GM19397 (cell line): ENCODE results near the gene FAM43A.

Source experiments
- ATAC-seq: cut with Tn5 transposase; IDR thresholded peaks from one replicate; pipeline ENCODE4 v1.9.1; 2021; ENCODE audit warnings: mild to moderate bottlenecking, moderate library complexity; ENCODE audit not compliant: unreplicated experiment

Gene FAM43A

DNA sequence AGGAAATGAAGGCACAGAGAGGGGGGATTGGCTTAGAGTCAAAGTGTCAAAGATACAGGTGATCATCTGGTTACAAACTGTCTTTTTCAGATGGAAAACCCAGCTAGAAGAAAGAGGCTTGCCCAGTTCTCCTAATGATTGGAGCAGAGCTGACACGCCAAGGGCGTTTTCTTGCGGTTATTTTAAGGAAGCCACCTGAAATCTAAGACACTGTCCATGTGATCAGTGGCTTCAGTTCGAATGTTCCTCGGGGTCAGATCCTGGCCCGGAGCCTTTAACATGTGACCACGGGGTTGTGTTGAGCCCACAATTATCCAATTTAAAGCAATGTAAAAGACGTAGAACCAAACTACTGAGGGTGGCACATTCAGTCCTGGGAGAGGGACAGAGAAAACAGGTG is 19.5 kb downstream of the FAM43A start:
- ATAC-seq = no peak

DNA sequence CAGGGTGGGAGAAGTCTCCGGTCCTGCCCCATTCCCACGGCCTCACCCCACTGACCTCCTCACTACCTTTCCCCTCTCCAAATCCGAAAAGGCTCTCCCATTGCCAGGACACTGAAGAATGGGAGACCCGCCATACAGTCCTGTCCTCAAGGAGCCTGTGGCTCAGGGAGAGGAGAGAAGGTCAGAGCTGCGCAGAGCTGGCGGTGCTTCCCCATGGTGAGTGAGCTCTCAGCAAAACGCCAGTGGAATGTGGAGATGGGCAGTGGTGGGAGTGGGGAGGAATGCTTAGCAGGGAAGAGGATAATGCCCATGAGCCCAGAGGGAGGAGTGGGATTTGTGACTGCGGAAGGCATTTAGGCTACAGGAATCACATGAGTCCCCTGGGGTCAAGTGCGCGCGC is 20.1 kb downstream of the FAM43A start:
- ATAC-seq = no peak

- ATAC-seq = no peak
Measured at GRCh38 chr3:194707147-194707540, 21.5 kb downstream of the FAM43A start.

- no peak for ATAC-seq
Measured at GRCh38 chr3:194711286-194711685, 25.6 kb downstream of the FAM43A start.

DNA sequence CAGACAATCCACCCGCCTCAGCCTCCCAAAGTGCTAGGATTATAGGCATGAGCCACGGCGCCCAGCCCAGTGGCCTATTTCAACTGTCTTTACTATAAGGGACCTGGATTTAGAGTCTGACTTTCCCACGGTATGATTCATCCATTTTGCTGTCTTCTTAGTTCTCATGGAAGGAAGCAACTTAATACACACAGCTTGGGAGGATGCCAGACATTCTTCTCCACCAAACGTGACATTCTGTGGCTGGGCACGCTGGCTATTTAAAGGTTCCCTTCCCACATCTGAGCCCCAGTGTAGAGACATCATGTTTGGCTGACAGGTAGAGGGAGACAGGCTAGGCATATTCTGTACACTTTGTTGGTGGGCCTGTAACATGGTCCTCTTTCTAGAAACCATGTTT is 26.2 kb downstream of the FAM43A start:
- ATAC-seq = no peak

GRCh38 chr3:194713299-194714136 is 27.8 kb downstream of the FAM43A start:
- no peak for ATAC-seq

DNA sequence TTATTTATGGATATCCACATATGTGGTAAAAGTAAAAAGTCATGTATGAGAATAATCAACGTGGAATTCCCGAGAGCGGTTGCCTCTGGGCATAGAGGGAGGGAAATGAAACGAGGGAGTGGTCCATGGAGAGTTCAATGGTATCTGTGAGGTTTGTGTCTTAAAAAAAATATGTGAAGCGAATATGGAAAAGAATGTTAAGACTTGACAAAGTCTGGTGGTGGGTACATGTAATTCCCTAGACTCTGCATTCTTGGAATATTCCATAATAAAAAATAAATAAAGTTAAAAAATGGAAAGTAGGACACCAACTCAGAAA is 28.4 kb downstream of the FAM43A start:
- no peak for ATAC-seq

- no peak for ATAC-seq
Measured at GRCh38 chr3:194714564-194714963, 28.9 kb downstream of the FAM43A start.

- ATAC-seq = no peak
Measured at GRCh38 chr3:194715022-194715800, 29.5 kb downstream of the FAM43A start.

DNA sequence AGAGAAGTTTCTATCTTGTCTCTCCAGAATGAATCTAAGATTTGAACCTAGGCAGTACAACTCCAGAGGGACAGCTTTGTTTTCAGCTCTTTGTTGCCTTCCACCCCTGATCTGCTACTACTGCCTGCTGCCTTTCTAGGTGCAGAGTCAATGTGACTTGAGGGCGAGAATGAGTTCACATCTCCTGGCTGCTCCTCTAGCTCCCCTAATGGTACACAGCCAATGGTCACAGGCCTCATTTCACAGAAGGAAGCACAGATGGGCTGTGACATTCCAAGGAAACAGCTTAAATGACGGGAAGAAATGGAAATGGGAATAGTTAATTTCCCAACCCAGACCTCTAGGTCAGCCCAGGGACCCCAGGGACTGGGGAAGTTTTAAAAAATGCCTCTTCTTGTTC is 32.4 kb downstream of the FAM43A start:
- ATAC-seq = no peak

GRCh38 chr3:194720048-194720447 is 34.4 kb downstream of the FAM43A start:
- ATAC-seq = no peak

- ATAC-seq = no peak
Measured at GRCh38 chr3:194723846-194724618, 38.3 kb downstream of the FAM43A start.

- no peak for ATAC-seq
Measured at GRCh38 chr3:194725346-194725745, 39.7 kb downstream of the FAM43A start.

GRCh38 chr3:194727435-194728128 is 41.9 kb downstream of the FAM43A start:
- ATAC-seq = no peak

DNA sequence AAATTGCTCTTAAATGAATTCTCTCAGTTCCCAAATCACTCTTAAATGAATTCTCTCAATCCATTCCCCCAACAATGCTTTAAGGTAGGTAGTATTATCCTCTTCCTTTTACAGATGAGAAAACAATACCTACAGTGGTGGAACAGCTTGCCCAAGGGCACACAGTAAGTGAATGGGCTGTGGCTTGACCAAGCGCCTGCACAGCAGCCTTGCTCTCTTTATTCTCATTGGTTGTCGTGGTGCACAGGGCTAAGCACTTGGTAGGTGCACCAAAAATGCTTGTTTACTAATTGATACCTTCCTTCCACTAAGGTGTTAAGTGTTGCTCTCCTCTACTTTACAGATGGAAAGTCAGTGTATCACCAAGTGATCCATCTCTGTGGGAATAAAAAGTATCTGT is 43.3 kb downstream of the FAM43A start:
- ATAC-seq = no peak

- ATAC-seq = no peak
Measured at GRCh38 chr3:194730365-194730764, 44.7 kb downstream of the FAM43A start.

DNA sequence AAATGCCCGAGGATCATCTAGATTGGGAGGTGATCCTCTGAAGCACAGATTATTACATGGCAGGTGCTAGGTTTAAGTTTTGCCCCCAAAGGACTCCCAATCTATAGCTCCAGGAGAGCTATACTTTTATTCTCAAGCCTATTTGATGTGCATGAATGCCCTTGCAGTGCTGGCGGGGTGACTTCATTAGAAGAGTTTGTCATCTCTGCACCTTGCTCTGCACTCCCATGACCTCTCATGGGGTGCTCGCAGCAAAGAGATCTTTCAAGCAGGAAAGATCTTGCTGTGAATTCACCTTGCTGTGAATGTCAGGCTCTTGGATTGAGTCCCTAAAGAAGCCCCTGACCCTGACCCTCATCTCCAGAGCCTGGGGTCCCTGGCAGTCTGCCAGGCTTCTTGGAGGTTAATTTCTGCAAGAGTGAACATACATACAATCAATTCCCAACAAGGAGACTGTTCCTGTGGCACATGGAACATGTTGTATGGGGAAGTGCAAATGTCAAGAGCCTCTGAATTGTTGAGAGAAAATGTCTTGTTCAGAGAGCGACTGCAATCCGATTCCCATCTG is 45.9 kb downstream of the FAM43A start:
- ATAC-seq = no peak

DNA sequence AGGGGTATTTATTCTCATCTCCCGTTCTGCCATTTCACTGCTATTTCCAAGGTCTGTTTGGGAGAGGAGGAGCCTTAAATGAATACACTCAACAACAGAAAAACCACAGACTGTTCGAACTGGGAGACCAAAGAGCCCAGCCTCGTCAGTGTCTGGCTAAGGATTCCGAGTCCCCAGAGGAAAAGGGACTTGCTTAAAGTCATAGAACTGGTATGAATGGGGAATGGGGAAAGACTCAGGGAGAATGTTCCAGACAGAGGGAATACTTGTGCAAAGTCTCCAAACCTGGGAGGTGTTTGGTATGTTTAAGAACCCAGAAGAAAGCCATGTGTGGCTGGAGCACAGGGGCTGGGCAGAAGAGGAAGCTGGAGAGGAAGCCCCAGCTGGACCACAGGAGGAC is 46.9 kb downstream of the FAM43A start:
- no peak for ATAC-seq

DNA sequence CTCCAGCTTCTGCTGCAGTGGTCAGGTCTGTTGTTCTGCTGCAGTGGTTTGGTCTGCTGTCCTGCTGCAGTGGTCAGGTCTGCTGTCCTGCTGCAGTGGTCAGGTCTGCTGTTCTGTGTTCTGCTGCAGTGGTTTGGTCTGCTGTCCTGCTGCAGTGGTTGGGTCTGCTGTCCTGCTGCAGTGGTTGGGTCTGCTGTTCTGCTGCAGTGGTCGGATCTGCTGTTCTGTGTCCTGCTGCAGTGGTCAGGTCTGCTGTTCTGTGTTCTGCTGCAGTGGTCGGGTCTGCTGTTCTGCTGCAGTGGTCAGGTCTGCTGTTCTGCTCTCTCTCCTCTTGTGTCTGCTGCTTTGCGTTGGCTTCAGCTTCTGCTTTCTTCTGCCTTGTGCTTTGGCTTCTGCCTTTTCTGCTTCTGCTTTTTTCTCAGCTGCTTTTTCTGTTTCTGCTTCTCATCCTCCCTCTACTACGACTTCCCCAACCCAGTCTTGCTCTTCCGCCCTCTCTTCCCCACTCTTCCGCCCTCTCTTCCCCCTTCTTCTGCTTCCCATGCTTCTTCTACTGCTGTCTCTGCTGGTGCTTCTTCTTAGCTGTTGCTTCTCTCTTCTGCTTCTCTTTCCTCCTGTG is 50.7 kb downstream of the FAM43A start:
- no peak for ATAC-seq

DNA sequence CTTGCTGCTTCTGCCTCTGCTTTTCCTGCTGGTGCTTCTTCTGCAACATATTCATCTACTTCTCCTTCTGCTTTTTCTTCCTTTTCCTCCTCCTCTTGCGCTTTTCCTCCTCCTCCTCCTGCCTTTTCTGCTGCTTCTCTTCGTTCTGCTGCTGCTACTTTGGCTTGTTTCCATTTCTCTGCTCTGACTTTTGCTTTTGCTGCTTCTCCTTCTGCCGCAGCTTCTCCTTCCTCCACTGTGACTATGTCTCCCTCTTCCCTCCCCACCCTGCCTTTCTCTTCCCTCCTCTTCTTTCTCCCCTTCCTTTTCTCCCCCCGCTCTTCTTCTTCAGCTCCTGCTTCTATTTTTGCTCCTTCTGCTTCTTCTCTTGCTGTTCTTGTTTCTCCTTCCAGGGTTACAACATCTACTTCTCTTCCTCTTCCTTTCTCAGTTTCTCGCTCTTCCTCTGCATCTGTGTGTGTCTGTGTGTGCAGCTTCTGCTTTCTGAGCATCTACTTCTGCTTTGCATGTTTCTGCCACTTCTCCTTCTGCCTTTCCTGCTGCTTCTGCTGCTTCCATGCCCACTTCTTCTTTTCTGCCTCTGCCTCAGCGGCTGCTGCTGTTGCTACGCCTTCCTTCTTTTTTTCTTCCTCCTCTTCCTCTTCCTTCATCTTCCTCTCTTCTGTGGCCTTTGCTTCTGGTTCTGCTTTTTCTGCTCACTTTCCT is 51.4 kb downstream of the FAM43A start:
- ATAC-seq = peak; percentile 66
